GM13977 (cell line): Measurements from ENCODE around the gene PDILT.

ENCODE experiments used
- DNase-seq: peaks from one replicate; pipeline ENCODE4 v3.0.0; 2012; ENCODE audit warnings: low spot score
- CTCF ChIP-seq: IDR thresholded peaks from 2 replicates; pipeline ENCODE4 v1.5.1; 2012; ENCODE audit warnings: mild to moderate bottlenecking, control low read depth; ENCODE audit not compliant: insufficient read depth; ENCODE audit errors: extremely low read depth, missing control alignments
- in situ Hi-C: fragments of 300-500 bp; cut with MboI; formaldehyde crosslinking; loops from one replicate; pipeline ENCODE4 v1.12.0; 2022; ENCODE audit warnings: low sequenced_read_pairs, low pct_unique_long_range_greater_than_20kb, mixed read lengths, inconsistent platforms; ENCODE audit not compliant: unreplicated experiment

The PDILT gene

GRCh38 chr16:20320178-20320577 lies 84.4 kb downstream of the PDILT start:
- DNase-seq = no peak
- no peak for TF ChIP-seq CTCF
- in situ Hi-C loops = no loop called here

DNA sequence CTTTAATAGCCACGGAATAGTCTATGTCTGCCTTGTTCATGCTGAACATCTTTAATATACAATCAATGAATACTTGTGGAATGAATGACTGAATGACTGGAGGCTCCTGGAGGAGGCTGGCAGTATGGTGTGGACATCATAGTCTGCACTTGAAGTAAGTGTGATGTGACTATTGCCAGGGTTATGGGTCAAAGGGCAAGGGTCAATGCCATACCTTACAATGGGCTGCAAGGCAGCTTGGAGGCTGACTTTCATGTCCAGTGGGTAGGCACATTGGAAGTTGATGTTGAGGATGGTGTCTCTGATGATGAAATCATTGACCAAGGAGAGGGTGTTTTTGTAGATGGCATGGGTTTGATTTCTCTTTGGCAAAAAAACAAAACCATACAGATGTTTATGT lies 85.1 kb downstream of the PDILT start:
- no peak for DNase-seq
- in situ Hi-C loops = no loop called here
- no peak for TF ChIP-seq CTCF

GRCh38 chr16:20318437-20318836 lies 86.1 kb downstream of the PDILT start:
- no peak for TF ChIP-seq CTCF
- no peak for DNase-seq
- in situ Hi-C loops = no loop called here

GRCh38 chr16:20318006-20318405 lies 86.5 kb downstream of the PDILT start:
- no peak for TF ChIP-seq CTCF
- no peak for DNase-seq
- in situ Hi-C loops = no loop called here

DNA sequence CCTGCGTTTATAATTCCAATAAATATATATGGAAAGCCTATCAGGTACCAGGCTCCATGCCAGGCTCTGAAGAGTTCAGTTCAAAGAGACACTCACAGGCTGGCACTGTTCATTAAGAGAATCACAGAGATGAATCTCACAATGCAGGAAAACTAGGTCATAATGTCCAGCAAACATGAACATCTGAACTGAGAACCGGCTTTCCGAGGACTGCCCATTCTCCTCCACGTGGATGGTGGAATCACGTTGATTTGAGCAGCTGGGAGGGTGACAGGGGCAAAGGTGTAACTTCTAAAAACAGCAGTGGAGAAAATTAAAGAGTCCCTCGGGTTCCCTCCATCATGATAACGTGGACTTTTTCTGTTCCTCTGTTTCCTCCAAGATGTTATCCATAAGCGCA lies 87.4 kb downstream of the PDILT start:
- TF ChIP-seq CTCF = no peak
- in situ Hi-C loops = no loop called here
- no peak for DNase-seq

DNA sequence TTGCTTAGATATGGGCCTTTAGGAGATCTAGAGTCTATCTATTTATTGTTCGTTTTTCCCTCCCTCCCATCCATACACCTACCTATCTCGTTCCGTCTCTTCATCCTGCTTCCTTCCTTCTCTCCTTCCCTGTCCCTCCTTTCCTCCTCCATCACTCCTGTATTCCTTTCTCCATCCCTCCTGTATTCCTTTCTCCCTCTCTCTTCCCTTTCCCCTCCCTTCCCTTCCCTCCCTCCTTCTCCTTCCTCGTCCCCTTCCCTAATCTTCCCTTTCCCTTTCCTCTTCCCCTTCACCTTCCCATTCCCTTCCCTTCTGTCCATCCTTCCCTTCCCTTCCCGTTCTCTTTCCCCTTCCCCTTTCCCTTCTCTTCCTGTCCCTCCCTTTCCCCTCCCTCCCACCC lies 87.8 kb downstream of the PDILT start:
- DNase-seq = no peak
- no peak for TF ChIP-seq CTCF
- in situ Hi-C loops = no loop called here

DNA sequence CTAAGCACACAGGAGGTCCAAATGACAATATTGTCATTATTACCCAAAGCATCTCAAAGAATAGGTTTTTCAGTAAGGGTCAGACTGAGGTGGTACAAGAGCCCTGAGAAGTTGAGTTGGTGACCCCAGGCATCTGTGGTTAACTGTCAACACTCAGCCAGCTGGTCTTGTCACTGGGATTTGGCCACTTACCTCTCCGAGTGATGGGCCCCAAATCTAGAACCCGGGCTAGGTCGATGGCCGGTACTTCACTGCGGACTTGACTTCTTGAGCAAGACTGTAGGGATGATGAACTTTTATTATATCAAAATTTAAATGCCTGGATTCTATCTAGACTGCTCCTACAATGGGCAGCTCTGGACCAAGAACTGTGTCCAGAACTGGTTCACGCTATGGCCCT lies 88.8 kb downstream of the PDILT start:
- in situ Hi-C loops = no loop called here
- no peak for TF ChIP-seq CTCF
- no peak for DNase-seq
